Activated naive CD8-positive, alpha-beta T cell treated with anti-CD3 and anti-CD28 coated beads, Interleukin-2, amount 50 U/mL, for 24 hours (primary cell): ENCODE measurements around the gene ITK.
A peak's percentile ranks its signal among the peaks of the same experiment; 100 is the strongest.

Experiments
- ATAC-seq: fragments of 150-1000 bp; cut with Tn5 transposase; one replicate; pipeline ENCODE4 v1.10.0; 2021
- DNase-seq: peaks from one replicate; pipeline ENCODE4 v3.0.0; 2021
- H3K27ac Mint-ChIP-seq: one replicate; pipeline ENCODE4 v1.8.0; 2021; ENCODE audit warnings: mild to moderate bottlenecking, mixed read lengths
- H3K27me3 Mint-ChIP-seq: one replicate; pipeline ENCODE4 v1.8.0; 2021; ENCODE audit warnings: mixed read lengths
- H3K36me3 Mint-ChIP-seq: one replicate; pipeline ENCODE4 v1.8.0; 2021; ENCODE audit warnings: low read depth, mixed read lengths
- H3K4me1 Mint-ChIP-seq: one replicate; pipeline ENCODE4 v1.8.0; 2021; ENCODE audit warnings: mixed read lengths
- H3K4me3 Mint-ChIP-seq: one replicate; pipeline ENCODE4 v1.8.0; 2021; ENCODE audit warnings: mild to moderate bottlenecking, moderate library complexity, mixed read lengths
- H3K9me3 Mint-ChIP-seq: one replicate; pipeline ENCODE4 v1.8.0; 2021; ENCODE audit warnings: mixed read lengths

Gene ITK

DNA sequence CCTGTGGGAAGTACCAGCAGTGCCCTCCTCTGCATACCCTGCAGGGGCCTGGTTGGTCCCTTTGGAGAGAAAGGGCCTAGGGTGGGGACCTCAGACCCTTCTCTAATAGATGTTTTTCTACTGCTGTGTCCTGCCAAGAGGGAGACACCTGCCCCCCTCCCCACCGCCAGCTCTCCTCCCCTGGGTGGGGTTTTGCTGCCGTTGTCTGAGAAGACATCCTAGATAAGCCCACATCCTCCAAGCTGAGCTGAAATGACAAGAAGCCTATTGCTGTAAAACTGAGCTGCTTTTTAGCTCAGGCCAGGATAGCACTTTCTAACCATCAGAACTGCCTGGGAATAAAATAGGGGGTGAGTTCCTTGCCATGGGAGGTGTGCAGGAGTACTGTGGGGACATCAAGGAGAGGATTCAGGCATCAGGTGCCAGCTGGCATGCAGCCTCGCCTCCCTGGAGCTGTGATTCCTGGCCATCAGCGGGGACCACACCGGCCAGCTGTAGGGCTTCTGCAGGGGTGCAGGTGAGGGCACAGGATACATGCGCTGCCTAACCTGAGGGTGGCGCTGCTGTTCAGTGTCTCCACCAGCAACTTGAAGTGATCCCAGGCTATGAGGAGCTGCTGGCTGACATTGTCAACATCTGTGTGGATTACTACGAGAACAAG is 123.2 kb downstream of the ITK start:
- H3K36me3 Mint-ChIP-seq, result peaks cover 56% of the 10 kb centered on the region
- no peak overlapping the region for H3K4me3 Mint-ChIP-seq
- peaks cover 61% of the 10 kb centered on the region for H3K4me1 Mint-ChIP-seq
- no peaks in the 10 kb centered on the region for H3K27me3 Mint-ChIP-seq
- no peaks in the 10 kb centered on the region for H3K9me3 Mint-ChIP-seq
- ATAC-seq (peak; percentile 35), DNase-seq (peak; percentile 60)
- peak overlapping the region; percentile 67 for H3K27ac Mint-ChIP-seq
